Measurements from ENCODE around the gene WFDC2. TPM values are rescaled to one million over a fixed set of nuclear protein-coding genes. Genes with fewer than 3 reads are reported as not detected.

Gene WFDC2
- total RNA-seq, 2 experiments from 2014 or later: not detected

DNA sequence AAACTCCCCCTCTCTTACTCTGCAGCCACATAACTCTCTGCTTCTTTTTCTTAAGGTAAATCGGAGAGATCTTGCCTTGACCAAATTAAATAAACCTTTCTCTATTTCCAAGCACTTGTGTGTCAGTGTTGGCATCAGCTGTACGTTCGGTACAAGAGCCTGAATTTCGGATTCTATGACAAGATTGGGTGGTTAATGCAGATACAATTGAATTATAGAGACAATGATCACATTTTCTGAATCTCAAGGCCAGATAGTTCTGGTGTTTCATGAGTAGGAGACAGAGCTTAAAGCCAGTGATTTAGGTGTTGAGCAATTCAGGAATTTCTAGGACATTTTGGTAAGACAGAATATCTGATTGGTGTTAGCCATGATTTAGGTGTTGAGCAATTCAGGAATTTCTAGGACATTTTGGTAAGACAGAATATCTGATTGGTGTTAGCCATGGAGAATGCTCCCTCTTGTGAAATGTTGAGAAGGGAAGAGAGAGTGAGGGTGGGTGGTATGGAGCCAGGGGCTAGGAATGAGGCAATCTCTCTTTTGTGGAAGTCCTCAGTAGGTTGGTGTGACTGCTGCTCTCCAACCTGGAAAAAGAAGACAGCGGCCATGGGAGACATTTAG is 40.8 kb downstream of the WFDC2 start:
- H3K4me3 Mint-ChIP-seq: no peak overlapping the region

DNA sequence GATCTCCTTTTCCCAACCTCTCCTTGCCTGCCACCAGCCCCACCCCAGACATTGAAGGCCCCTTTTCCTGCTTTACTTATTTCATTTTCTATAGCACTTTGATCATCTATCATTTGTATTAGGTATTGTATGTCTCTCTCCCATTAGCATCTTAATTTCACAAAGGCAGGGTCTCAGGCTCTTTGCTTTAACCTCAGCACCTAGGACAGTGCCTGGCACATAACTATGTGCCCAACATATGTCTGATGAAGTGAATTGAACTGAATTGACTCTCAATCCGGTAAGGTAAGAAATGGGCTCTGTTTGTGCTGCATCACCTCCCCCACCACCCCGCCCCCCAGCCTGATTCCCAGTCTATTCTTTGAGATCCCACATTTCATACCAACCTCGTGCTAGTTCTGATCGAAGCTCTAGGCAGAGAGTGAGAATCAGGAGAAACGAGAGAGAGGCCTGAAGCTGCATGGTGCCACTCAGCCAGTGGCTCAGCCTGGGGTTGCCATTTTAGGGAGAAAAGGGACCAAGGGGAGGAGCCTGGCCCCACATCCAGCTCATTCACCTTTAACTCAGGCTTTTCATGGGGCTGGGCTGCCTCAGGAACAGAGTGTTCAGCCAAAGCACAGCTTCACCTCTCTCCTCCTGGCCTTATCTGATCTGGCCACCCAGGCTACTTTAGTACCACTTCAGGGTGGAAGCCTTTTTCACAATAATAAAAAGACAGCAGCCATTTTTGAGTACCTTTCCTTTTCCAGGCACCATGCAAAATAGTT is 45.8 kb downstream of the WFDC2 start, which contains the start of gene SPINT3:
Gene SPINT3 (minus strand): TSS at position 476 of the 767 bp plus-strand sequence. CDS start 14 bp downstream, at position 462.
- no peak for DNase-seq
- H3K27me3 Mint-ChIP-seq: peaks cover 26% of the 10 kb centered on the region
- H3K27ac Mint-ChIP-seq: no peak within 1 kb of the TSS
- H3K4me1 Mint-ChIP-seq: no peaks in the 10 kb centered on the region
- H3K4me3 Mint-ChIP-seq: no peak within 1 kb of the TSS
- no peaks in the 10 kb centered on the region for H3K9me3 Mint-ChIP-seq (ENCODE audit: low read depth)
- ATAC-seq: no peak
- CTCF ChIA-PET: interaction anchor here (0.8 kb wide), 1 partner anchor 221 kb away, joined by 3 read pairs; no protein-coding TSS in a partner anchor
- no peaks in the 10 kb centered on the region for H3K36me3 Mint-ChIP-seq

More for the DNA sequence above, 40.8 kb downstream of the WFDC2 start:
- Mint-ChIP-seq H3K27me3 (peaks cover 41% of the 10 kb centered on the region), H3K4me1 (peaks cover 7% of the 10 kb centered on the region), H3K36me3 (no peaks in the 10 kb centered on the region), H3K27ac (no peak overlapping the region), H3K9me3 (ENCODE audit: low read depth) (no peaks in the 10 kb centered on the region)
- DNase-seq (no peak), ATAC-seq (no peak)
- CTCF ChIA-PET: no interaction called here

DNA sequence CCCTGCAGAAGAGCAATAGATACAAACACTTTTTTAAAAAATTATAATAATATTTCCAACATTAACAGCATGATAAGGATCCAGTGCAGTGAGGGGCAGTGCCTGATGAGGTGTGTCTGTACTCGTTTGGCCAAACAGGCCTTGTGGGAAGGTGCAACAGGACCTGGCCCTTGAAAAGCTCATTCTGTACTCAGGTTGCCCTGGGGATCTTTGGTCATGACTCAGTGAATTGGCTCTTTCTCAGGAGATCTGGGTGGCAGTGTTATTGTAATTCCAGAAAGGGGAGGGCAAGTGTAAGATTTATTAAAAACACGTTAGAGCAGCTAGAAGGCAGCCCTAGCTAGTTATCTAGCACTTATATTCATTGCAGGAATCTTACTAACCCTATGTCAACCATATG is 48.7 kb downstream of the WFDC2 start:
- no peaks in the 10 kb centered on the region for H3K36me3 Mint-ChIP-seq
- ATAC-seq (no peak), DNase-seq (no peak)
- H3K27ac Mint-ChIP-seq: no peak overlapping the region
- H3K4me1 Mint-ChIP-seq: no peaks in the 10 kb centered on the region
- no peak overlapping the region for H3K4me3 Mint-ChIP-seq
- CTCF ChIA-PET: no interaction called here
- no peaks in the 10 kb centered on the region for H3K9me3 Mint-ChIP-seq (ENCODE audit: low read depth)
- H3K27me3 Mint-ChIP-seq: peaks cover 29% of the 10 kb centered on the region

DNA sequence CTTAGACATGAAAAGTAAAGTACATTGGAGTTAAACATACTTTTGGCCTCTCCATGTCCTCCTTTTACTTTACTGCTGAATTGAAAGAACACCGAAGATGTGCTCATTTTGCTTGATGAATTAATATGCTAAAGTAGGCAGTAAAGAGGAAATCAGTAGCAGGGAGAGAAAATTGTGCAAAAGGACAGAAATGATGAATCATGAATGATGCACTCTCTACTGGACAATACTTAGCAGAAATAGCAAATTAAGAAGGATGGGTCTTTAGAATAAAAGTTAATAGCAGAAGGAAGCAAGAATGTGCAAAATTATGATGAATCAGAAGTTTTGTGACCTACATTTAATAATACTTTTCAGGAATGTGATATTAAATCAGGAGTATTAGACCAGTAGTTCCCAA is 54.3 kb downstream of the WFDC2 start:
- peaks cover 45% of the 10 kb centered on the region for H3K27me3 Mint-ChIP-seq
- no peak overlapping the region for H3K4me3 Mint-ChIP-seq
- DNase-seq (no peak), ATAC-seq (no peak)
- CTCF ChIA-PET: no interaction called here
- H3K9me3 Mint-ChIP-seq (ENCODE audit: low read depth): no peaks in the 10 kb centered on the region
- H3K4me1 Mint-ChIP-seq: no peaks in the 10 kb centered on the region
- H3K36me3 Mint-ChIP-seq: no peaks in the 10 kb centered on the region
- H3K27ac Mint-ChIP-seq: no peak overlapping the region

DNA sequence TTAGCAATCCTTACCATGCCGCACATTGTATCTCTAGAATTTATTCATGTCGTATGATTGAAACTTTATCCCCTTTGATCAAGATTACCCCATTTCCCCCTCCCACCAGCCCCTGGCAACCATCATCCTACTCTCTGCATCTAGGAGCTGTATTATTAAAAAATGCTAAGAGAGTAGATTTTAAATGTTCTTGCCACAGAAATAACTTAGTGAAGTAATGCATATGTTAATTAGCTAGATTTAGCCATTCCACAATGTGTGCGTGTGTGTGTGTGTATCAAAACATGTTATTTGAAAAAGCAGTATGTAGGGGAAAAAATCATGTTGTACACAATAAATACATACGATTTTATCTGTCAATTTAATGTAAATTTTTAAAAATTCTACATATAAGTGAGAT is 57.7 kb downstream of the WFDC2 start:
- CTCF ChIA-PET: no interaction called here

More for the DNA sequence above, 57.7 kb downstream of the WFDC2 start:
- Mint-ChIP-seq H3K4me3 (no peak overlapping the region), H3K4me1 (no peaks in the 10 kb centered on the region), H3K27me3 (peaks cover 47% of the 10 kb centered on the region), H3K9me3 (ENCODE audit: low read depth) (no peaks in the 10 kb centered on the region), H3K36me3 (no peaks in the 10 kb centered on the region), H3K27ac (no peak overlapping the region)
- ATAC-seq (no peak), DNase-seq (no peak)

Small RNA genes within 50 kb of the gene (microRNA-seq; reads per million reads assigned to microRNA genes)
- gene MIR6812: not detected

Other genes with a start within 250 kb of the WFDC2 start
- not detected for gene SEMG2, start 248.4 kb upstream of the WFDC2 start, total RNA-seq
- gene SLPI, start 215.2 kb upstream of the WFDC2 start, total RNA-seq: not detected
- not detected for gene RBPJL, start 162.9 kb upstream of the WFDC2 start, total RNA-seq
- 1 to 10 TPM in 1 of 2 experiments, under 1 TPM in 1; 0.64 to 2.2 TPM for gene MATN4, start 161.5 kb upstream of the WFDC2 start, total RNA-seq
- gene SDC4, start 121.3 kb upstream of the WFDC2 start, total RNA-seq: 10 to 100 TPM; 15.0 to 50.7 TPM
- 10 to 100 TPM; 19.6 to 24.9 TPM for gene SYS1, start 106.6 kb upstream of the WFDC2 start, total RNA-seq
- under 1 TPM in 1 of 2 experiments, not detected in 1; 0.15 TPM for gene TP53TG5, start 91.4 kb upstream of the WFDC2 start, total RNA-seq
- gene DBNDD2, start 61.5 kb upstream of the WFDC2 start, total RNA-seq: 1 to 10 TPM; 6.6 to 9.7 TPM
- gene PIGT, start 53.6 kb upstream of the WFDC2 start, total RNA-seq: 10 to 100 TPM; 68.0 to 79.2 TPM
- not detected for gene SPINT3, start 45.9 kb downstream of the WFDC2 start, total RNA-seq
- gene WFDC6, start 69.7 kb downstream of the WFDC2 start, total RNA-seq: not detected
- not detected for gene EPPIN, start 77.6 kb downstream of the WFDC2 start, total RNA-seq
- not detected for gene WFDC8, start 109.5 kb downstream of the WFDC2 start, total RNA-seq
- gene WFDC10A, start 160.0 kb downstream of the WFDC2 start, total RNA-seq: not detected
- not detected for gene WFDC9, start 161.5 kb downstream of the WFDC2 start, total RNA-seq
- not detected for gene WFDC11, start 200.5 kb downstream of the WFDC2 start, total RNA-seq
- not detected for gene WFDC13, start 232.3 kb downstream of the WFDC2 start, total RNA-seq
- gene WFDC10B, start 235.3 kb downstream of the WFDC2 start, total RNA-seq: not detected

Data from activated CD8-positive, alpha-beta memory T cell treated with anti-CD3 and anti-CD28 coated beads, Interleukin-2, amount 10 ng/mL, durations not matched to agents 7 days and 5 days (primary cell).